Endothelial cell of umbilical vein (primary cell): ENCODE results near the gene BAX. TPM values are rescaled to one million over a fixed set of nuclear protein-coding genes. Genes with fewer than 3 reads are reported as not detected.

Experiments used
- BruUV-seq: library from RNA; stranded (reverse); fragments of 400-500 nt; replicated peaks from 2 replicates; lab custom pipeline; 2021; lab: Mats Ljungman, UMichigan
- CTCF ChIA-PET: fragments of 300-600, 350-600 bp; sonication (Branson Sonifier 250); formaldehyde crosslinking; loops from one replicate; lab custom pipeline; 2021; ENCODE audit warnings: antibody characterized with exemption, inconsistent platforms; lab: Charles Lee
- POLR2A ChIA-PET: fragments of 300-600, 350-600 bp; sonication (Branson Sonifier 250); formaldehyde crosslinking; loops from one replicate; lab custom pipeline; 2021; ENCODE audit warnings: antibody characterized with exemption, inconsistent platforms; lab: Charles Lee
- DNase-seq: peaks from one replicate; pipeline ENCODE4 v3.0.0-alpha.2; 2011; ENCODE audit warnings: low read depth, low spot score
- FAIRE-seq: peaks from 2 replicates; lab custom pipeline; 2011; peaks lifted over from hg19 to GRCh38; lab: Jason Lieb, UNC
- H2AFZ ChIP-seq: 2 replicates; pipeline ENCODE4 v1.6.0; 2012; ENCODE audit warnings: low read depth, low read length, control low read depth, inconsistent platforms
- H3K27ac ChIP-seq: 2 replicates; pipeline ENCODE4 v1.5.1; 2011; ENCODE audit warnings: low read depth, mild to moderate bottlenecking, control low read depth, low read length, moderate library complexity; ENCODE audit not compliant: insufficient read depth
- H3K27me3 ChIP-seq, 2 experiments: 2 replicates each; pipeline versions ENCODE4 v1.6.0 to v1.6.1; 2011; ENCODE audit warnings: low read length in 2 of 2, mixed read lengths in 1 of 2; ENCODE audit not compliant: control insufficient read depth in 2 of 2, insufficient read depth in 2 of 2
- H3K36me3 ChIP-seq, 2 experiments: 2 replicates in 1 of 2; 3 replicates in 1 of 2; pipeline ENCODE4 v1.5.1; 2011; ENCODE audit warnings: low read length in 2 of 2, mild to moderate bottlenecking in 1 of 2, moderate library complexity in 1 of 2; ENCODE audit not compliant: control insufficient read depth in 2 of 2, insufficient read depth in 2 of 2; ENCODE audit errors: extremely low read depth in 1 of 2
- H3K4me1 ChIP-seq: 3 replicates; pipeline ENCODE4 v1.5.1; 2011; ENCODE audit warnings: mild to moderate bottlenecking, low read length; ENCODE audit not compliant: control insufficient read depth, insufficient read depth; ENCODE audit errors: extremely low read depth
- H3K4me2 ChIP-seq: 2 replicates; pipeline ENCODE4 v1.6.1; 2011; ENCODE audit warnings: low read length, control low read depth, mixed read lengths; ENCODE audit not compliant: insufficient read depth
- H3K4me3 ChIP-seq, 3 experiments: fragments of 200-600 bp in 1 of 3; sonication (generic), shearing (Covaris generic) in 1 of 3; replicated peaks in 1 of 3; 2 replicates each; pipeline ENCODE4 v1.5.1; 2011 to 2016; ENCODE audit warnings: control low read depth in 3 of 3, low read length in 3 of 3, mild to moderate bottlenecking in 2 of 3, inconsistent platforms in 1 of 3, low read depth in 1 of 3, moderate library complexity in 1 of 3; ENCODE audit not compliant: insufficient read depth in 1 of 3
- H3K79me2 ChIP-seq: 2 replicates; pipeline ENCODE4 v1.6.0; 2012; ENCODE audit warnings: low read length, inconsistent platforms; ENCODE audit not compliant: control insufficient read depth, insufficient read depth
- H3K9ac ChIP-seq: replicated peaks from 2 replicates; pipeline ENCODE3; 2011; ENCODE audit warnings: low read length, control low read depth; ENCODE audit not compliant: insufficient read depth; ENCODE audit errors: extremely low read depth
- H3K9me1 ChIP-seq: replicated peaks from 3 replicates; pipeline ENCODE4 v1.6.0; 2011; ENCODE audit warnings: mild to moderate bottlenecking, low read length; ENCODE audit not compliant: control insufficient read depth, insufficient read depth; ENCODE audit errors: extremely low read depth
- H3K9me3 ChIP-seq: replicated peaks from 2 replicates; pipeline ENCODE4 v1.5.1; 2012; ENCODE audit warnings: low read length, inconsistent platforms; ENCODE audit not compliant: control insufficient read depth, insufficient read depth
- H4K20me1 ChIP-seq: replicated peaks from 2 replicates; pipeline ENCODE3; 2011; ENCODE audit warnings: mild to moderate bottlenecking, low read length; ENCODE audit not compliant: control insufficient read depth, insufficient read depth; ENCODE audit errors: extremely low read depth
- CTCF ChIP-seq, 2 donors: IDR thresholded peaks; 1 replicate in 1 of 2; 2 replicates in 1 of 2; pipeline ENCODE4 v1.5.1; 2011; ENCODE audit warnings: low read length in 2 of 2, mild to moderate bottlenecking in 2 of 2, moderate library complexity in 2 of 2, control low read depth in 1 of 2, inconsistent platforms in 1 of 2, low read depth in 1 of 2; ENCODE audit not compliant: insufficient read depth in 1 of 2; ENCODE audit errors: extremely low read depth in 1 of 2
- FOS ChIP-seq: IDR thresholded peaks from 2 replicates; pipeline ENCODE4 v1.6.1; 2011; ENCODE audit warnings: mild to moderate bottlenecking, low read length, moderate library complexity, borderline replicate concordance; ENCODE audit not compliant: insufficient read depth
- GATA2 ChIP-seq: IDR thresholded peaks from 2 replicates; pipeline ENCODE4 v1.7.0; 2011; ENCODE audit warnings: low read depth, mild to moderate bottlenecking, moderate library complexity, mixed read lengths, low read length; ENCODE audit not compliant: insufficient read length, insufficient read depth
- MAX ChIP-seq: IDR thresholded peaks from 2 replicates; pipeline ENCODE4 v1.6.1; 2011; ENCODE audit not compliant: insufficient read depth, insufficient read length
- MYC ChIP-seq: IDR thresholded peaks from one replicate; pipeline ENCODE4 v1.6.1; 2011; ENCODE audit warnings: mild to moderate bottlenecking, low read depth, low read length
- POLR2A ChIP-seq: IDR thresholded peaks from 2 replicates; pipeline ENCODE4 v1.6.1; 2012; ENCODE audit warnings: low read depth, mild to moderate bottlenecking, control low read depth, low read length
- POLR2AphosphoS5 ChIP-seq: IDR thresholded peaks from 2 replicates; pipeline ENCODE4 v1.6.1; 2012; ENCODE audit warnings: low read depth, mild to moderate bottlenecking, control low read depth, low read length, moderate library complexity; ENCODE audit not compliant: insufficient read depth
- dilution Hi-C: fragments of 300-500 bp; cut with MboI; formaldehyde crosslinking; loops from one replicate; pipeline ENCODE4 v1.15.0; 2019; ENCODE audit warnings: low sequenced_read_pairs; ENCODE audit not compliant: extremely low pct_ligation_motif_present
- intact Hi-C: fragments of 100-400 bp; cut with micrococcal nuclease; formaldehyde crosslinking; loops from one replicate; pipeline ENCODE4 v1.10.0; 2022
- polyA plus RNA-seq, 4 experiments: library from polyadenylated mRNA; depleted of rRNA in 3 of 4; stranded (reverse) in 3 of 4; unstranded in 1 of 4; fragments of >200 nt; gene quantifications; 2 replicates each; pipeline versions ENCODE4 v1.2.1 to v1.2.3, GENCODE V29; 2011 to 2012; ENCODE audit warnings: missing spikeins in 1 of 4
- total RNA-seq: library from RNA; stranded (reverse); gene quantifications from 2 replicates; pipeline ENCODE4 v1.2.3, GENCODE V29; 2021

BAX gene
- total and polyA plus RNA-seq, 2 donors (not counting 3 experiments of a cell fraction or from before 2014, with no cell fraction given): 267 to 283 TPM

GRCh38 chr19:48935864-48936263 lies 18.8 kb upstream of the BAX start:
- ChIA-PET POLR2A (no interaction called here), CTCF (no interaction called here)
- no peak for DNase-seq
- no TSS peak for BruUV-seq
- Histone ChIP-seq H3K9me3 (no peaks in the 10 kb centered on the region), H3K27ac (no peak overlapping the region), H3K4me1 (peaks cover 9% of the 10 kb centered on the region), H4K20me1 (no peaks in the 10 kb centered on the region), H3K79me2 (no peaks in the 10 kb centered on the region), H3K9ac (no peak overlapping the region), H3K9me1 (no peaks in the 10 kb centered on the region), H2AFZ (no peak overlapping the region), H3K4me2 (no peak overlapping the region), H3K27me3 (peaks cover 2 to 8% of the 10 kb centered on the region in 2 experiments), H3K36me3 (no peaks in the 10 kb centered on the region), H3K4me3 (no peak overlapping the region)
- TF ChIP-seq MAX (no peak), FOS (no peak), POLR2A (no peak), CTCF (IDR thresholded peaks at IDR 0.05; ENCODE audit: extremely low read depth in 1 of 2, insufficient read depth in 1 of 2, low read depth in 1 of 2, low read length in 2 of 2) (no peak), GATA2 (no peak), POLR2AphosphoS5 (no peak), MYC (no peak)
- intact Hi-C loops (no loop called here), dilution Hi-C loops (no loop called here)
- FAIRE-seq: no peak
